Caco-2 (cell line): Measurements from ENCODE around the gene NR5A2. TPM values are rescaled to one million over a fixed set of nuclear protein-coding genes. Genes with fewer than 3 reads are reported as not detected.

Experiments
- BruUV-seq: library from RNA; stranded (reverse); fragments of 400-500 nt; replicated peaks from 2 replicates; lab custom pipeline; 2021; lab: Mats Ljungman, UMichigan
- CTCF ChIA-PET: fragments of 300-600 bp; sonication (Branson Sonifier 250); formaldehyde crosslinking; loops from one replicate; lab custom pipeline; 2022; ENCODE audit warnings: antibody characterized with exemption; lab: Charles Lee
- POLR2A ChIA-PET: fragments of 300-600 bp; sonication (Branson Sonifier 250); formaldehyde crosslinking; loops from one replicate; lab custom pipeline; 2022; ENCODE audit warnings: antibody characterized with exemption; lab: Charles Lee
- DNase-seq, 2 experiments: peaks; one replicate each; pipeline versions ENCODE4 v3.0.0 to v3.0.0-alpha.2; 2020 to 2022
- H3K27me3 ChIP-seq: replicated peaks from 2 replicates; pipeline ENCODE4 v1.6.0; 2011; ENCODE audit warnings: low read length; ENCODE audit not compliant: control insufficient read depth, insufficient read depth
- H3K36me3 ChIP-seq: 2 replicates; pipeline ENCODE4 v1.5.1; 2011; ENCODE audit warnings: low read length; ENCODE audit not compliant: control insufficient read depth, insufficient read depth
- H3K4me1 ChIP-seq: fragments of 250-450 bp; sonication (Bioruptor Pico); 2 replicates; pipeline ENCODE4 v1.5.1; 2020; ENCODE audit warnings: mild to moderate bottlenecking
- H3K4me3 ChIP-seq: 2 replicates; pipeline ENCODE4 v1.5.1; 2011; ENCODE audit warnings: low read depth, mild to moderate bottlenecking, control low read depth, low read length
- H3K9me3 ChIP-seq: fragments of 250-450 bp; sonication (Bioruptor Pico); 2 replicates; pipeline ENCODE4 v1.5.1; 2020; ENCODE audit warnings: mild to moderate bottlenecking, moderate library complexity
- H3K27ac Mint-ChIP-seq: one replicate; pipeline ENCODE4 v1.8.0; 2022; ENCODE audit warnings: mixed read lengths; ENCODE audit not compliant: unreplicated experiment
- H3K27me3 Mint-ChIP-seq: one replicate; pipeline ENCODE4 v1.8.0; 2022; ENCODE audit warnings: mixed read lengths; ENCODE audit not compliant: insufficient read depth, unreplicated experiment
- H3K36me3 Mint-ChIP-seq: one replicate; pipeline ENCODE4 v1.8.0; 2022; ENCODE audit warnings: mild to moderate bottlenecking, mixed read lengths; ENCODE audit not compliant: insufficient read depth, unreplicated experiment
- H3K4me1 Mint-ChIP-seq: one replicate; pipeline ENCODE4 v1.8.0; 2022; ENCODE audit warnings: low read depth, mixed read lengths; ENCODE audit not compliant: unreplicated experiment
- H3K4me3 Mint-ChIP-seq: one replicate; pipeline ENCODE4 v1.8.0; 2022; ENCODE audit warnings: mild to moderate bottlenecking, moderate library complexity, mixed read lengths; ENCODE audit not compliant: unreplicated experiment
- H3K9me3 Mint-ChIP-seq: one replicate; pipeline ENCODE4 v1.8.0; 2022; ENCODE audit warnings: mixed read lengths; ENCODE audit not compliant: unreplicated experiment
- intact Hi-C: fragments of 100-400 bp; cut with micrococcal nuclease; formaldehyde crosslinking; loops from one replicate; pipeline ENCODE4 v1.10.0; 2022; ENCODE audit not compliant: unreplicated experiment
- total RNA-seq: library from RNA; stranded (reverse); gene quantifications from 2 replicates; pipeline ENCODE4 v1.2.3, GENCODE V29; 2022
- TF ChIP-seq, protein P1 (sequence below), 2 experiments: fragments of 200-600 bp in 1 of 2; IDR thresholded peaks; 1 replicate in 1 of 2; 2 replicates in 1 of 2; pipeline versions ENCODE4 v1.5.1 to v1.8.0; 2011 to 2022; ENCODE audit warnings: antibody characterized with exemption in 1 of 2, control low read depth in 1 of 2, inconsistent platforms in 1 of 2, low read depth in 1 of 2, low read length in 1 of 2, mild to moderate bottlenecking in 1 of 2, moderate library complexity in 1 of 2; ENCODE audit not compliant: insufficient read depth in 1 of 2, severe bottlenecking in 1 of 2, unreplicated experiment in 1 of 2

The NR5A2 gene
- total RNA-seq, 1 experiment from 2014 or later = 6.5 TPM

DNA sequence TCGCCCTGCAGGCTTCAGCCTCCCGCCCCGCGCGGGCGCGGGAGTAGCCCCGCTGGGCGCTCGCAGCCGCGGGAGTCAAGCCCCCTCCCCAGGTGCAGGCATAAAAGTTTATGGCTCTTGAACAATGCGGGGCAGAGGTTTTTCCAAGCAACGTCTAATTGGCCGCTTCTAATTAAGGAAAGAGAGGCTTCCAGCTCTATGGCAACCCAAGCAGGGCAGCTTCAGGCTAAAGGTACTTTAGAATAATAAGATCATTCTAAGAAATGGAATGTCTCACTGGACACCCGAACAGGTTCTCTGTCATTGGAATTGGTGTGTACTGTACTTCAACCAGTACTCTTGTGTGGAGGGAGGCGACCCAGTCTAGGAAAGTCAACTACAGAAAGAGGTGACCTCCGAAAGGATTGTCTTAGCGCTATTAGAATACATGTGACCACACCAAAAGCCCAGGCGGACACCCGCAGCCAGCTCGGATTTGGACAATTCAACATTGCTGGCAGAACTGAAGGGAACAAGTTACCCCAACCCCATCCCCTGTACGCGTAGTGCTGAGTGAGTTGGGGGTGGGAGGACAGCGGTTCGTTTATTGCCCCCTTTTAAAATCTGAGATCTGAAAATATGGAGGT is 12.5 kb downstream of the NR5A2 start:
- Mint-ChIP-seq H3K36me3 (peaks cover 6% of the 10 kb centered on the region), H3K9me3 (no peaks in the 10 kb centered on the region), H3K27ac (no peak overlapping the region), H3K27me3 (no peaks in the 10 kb centered on the region), H3K4me3 (peak overlapping the region; percentile 95), H3K4me1 (peaks cover 13% of the 10 kb centered on the region)
- Histone ChIP-seq H3K27me3 (no peaks in the 10 kb centered on the region), H3K4me1 (0 out of 2 replicates have a peak, but pooled peaks cover 4% of the 10 kb centered on the region), H3K9me3 (no peaks in the 10 kb centered on the region), H3K36me3 (no peaks in the 10 kb centered on the region), H3K4me3 (peak overlapping the region; percentile 69)
- intact Hi-C loops = loop anchor here (1.0 to 10.0 kb wide), 3 partner anchors 13 to 445 kb away; partner anchors contain the start of gene NR5A2
- DNase-seq = no peak
- POLR2A ChIA-PET = interaction anchor here (0.6 kb wide), 1 partner anchor 11 kb away, joined by 3 read pairs; no protein-coding TSS in a partner anchor
- CTCF ChIA-PET = interaction anchor here (1.6 kb wide), 1 partner anchor 355 kb away, joined by 3 read pairs; no protein-coding TSS in a partner anchor
- TF ChIP-seq, protein P1, sequence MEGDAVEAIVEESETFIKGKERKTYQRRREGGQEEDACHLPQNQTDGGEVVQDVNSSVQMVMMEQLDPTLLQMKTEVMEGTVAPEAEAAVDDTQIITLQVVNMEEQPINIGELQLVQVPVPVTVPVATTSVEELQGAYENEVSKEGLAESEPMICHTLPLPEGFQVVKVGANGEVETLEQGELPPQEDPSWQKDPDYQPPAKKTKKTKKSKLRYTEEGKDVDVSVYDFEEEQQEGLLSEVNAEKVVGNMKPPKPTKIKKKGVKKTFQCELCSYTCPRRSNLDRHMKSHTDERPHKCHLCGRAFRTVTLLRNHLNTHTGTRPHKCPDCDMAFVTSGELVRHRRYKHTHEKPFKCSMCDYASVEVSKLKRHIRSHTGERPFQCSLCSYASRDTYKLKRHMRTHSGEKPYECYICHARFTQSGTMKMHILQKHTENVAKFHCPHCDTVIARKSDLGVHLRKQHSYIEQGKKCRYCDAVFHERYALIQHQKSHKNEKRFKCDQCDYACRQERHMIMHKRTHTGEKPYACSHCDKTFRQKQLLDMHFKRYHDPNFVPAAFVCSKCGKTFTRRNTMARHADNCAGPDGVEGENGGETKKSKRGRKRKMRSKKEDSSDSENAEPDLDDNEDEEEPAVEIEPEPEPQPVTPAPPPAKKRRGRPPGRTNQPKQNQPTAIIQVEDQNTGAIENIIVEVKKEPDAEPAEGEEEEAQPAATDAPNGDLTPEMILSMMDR (IDR thresholded peaks at IDR 0.05; ENCODE audit: insufficient read depth in 1 of 2, low read depth in 1 of 2, low read length in 1 of 2, severe bottlenecking in 1 of 2, unreplicated experiment in 1 of 2) = no peak
- no TSS peak for BruUV-seq

DNA sequence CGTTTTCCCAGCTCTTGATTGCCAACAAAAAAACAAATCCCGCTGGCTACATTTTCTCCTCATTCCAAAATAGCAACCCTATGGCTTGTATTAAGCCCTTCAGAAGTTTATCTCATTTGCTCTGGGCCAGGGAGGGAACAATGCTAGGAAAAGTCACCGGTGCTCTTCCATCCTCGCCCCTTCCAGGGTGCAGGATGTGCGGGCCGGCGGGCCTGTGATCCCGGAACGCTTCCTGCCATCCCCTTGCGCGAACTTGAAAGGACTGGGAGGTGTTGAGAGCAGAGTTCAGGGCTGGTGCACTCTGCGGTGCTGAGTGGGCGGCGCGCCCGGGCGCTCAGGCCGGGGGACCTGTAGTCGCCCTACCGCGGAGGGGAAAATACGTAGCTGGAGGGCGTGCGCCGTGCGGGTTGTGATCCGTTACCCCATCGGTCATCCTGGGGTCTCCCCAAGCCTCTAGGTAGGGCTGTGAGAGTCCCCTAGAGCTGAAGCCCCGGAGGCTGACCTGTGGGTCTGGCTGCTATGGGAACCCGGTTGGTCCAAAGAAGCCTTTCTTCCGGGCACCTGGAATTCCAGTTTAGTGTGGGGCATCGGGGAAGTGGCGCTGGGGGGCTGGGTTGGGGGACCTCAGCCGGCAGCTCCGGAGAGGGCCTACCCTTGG is 13.1 kb downstream of the NR5A2 start:
- peaks cover 13% of the 10 kb centered on the region for H3K4me1 Mint-ChIP-seq
- peak overlapping the region; percentile 95 for H3K4me3 Mint-ChIP-seq
- H3K9me3 Mint-ChIP-seq = no peaks in the 10 kb centered on the region
- ChIA-PET CTCF (interaction anchor here (1.6 kb wide), 1 partner anchor 356 kb away, joined by 3 read pairs; no protein-coding TSS in a partner anchor), POLR2A (no interaction called here)
- peak; percentile 51 to 62 for DNase-seq
- Histone ChIP-seq H3K4me3 (peak overlapping the region; percentile 69), H3K36me3 (no peaks in the 10 kb centered on the region), H3K27me3 (no peaks in the 10 kb centered on the region), H3K4me1 (0 out of 2 replicates have a peak, but pooled peaks cover 4% of the 10 kb centered on the region), H3K9me3 (no peaks in the 10 kb centered on the region)
- H3K27me3 Mint-ChIP-seq = no peaks in the 10 kb centered on the region
- BruUV-seq = no TSS peak
- peaks cover 10% of the 10 kb centered on the region for H3K36me3 Mint-ChIP-seq
- intact Hi-C loops = loop anchor here (10.0 kb wide), 2 partner anchors 356 to 444 kb away; no protein-coding TSS in a partner anchor
- no peak overlapping the region for H3K27ac Mint-ChIP-seq
- TF ChIP-seq, protein P1 (IDR thresholded peaks at IDR 0.05; ENCODE audit: insufficient read depth in 1 of 2, low read depth in 1 of 2, low read length in 1 of 2, severe bottlenecking in 1 of 2, unreplicated experiment in 1 of 2) = no peak

DNA sequence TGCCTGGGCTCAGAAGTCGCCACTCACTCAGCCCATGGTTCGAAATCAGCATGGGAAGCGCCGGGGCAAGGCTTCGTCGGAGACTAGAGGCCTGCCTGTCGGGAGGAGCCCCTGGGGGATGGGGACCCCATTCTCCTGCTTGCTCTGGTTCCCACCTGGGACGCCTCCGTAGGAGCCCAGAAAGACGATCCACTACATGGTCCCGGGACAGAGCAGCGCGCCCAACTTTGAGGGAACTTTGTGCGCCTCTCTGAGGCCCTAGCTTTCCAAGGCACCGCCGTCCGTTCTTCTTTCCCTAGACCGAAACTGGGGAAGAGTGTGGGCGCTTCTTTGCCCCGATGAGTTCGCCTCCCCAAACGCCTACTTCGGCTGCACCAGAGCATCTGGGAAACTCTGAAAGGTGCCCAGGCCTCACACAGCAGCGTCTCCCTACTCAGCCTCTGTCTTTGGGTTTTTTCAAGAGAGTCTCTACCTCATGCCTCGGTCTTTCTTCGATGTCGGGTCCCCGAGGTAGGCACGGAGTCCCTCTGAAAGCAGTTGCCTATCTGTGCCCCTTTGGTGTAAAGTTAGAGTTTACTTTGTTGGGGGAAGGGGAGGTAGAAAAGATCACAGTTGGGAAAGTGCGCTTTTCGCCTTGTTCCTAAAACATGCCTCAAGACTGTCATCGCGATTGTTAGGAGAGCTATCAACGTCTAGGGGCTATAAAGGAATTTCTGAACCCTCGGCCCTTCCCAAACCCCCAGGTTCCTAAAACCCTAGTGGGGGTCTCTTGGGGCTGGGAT is 14.0 kb downstream of the NR5A2 start:
- Histone ChIP-seq H3K9me3 (no peaks in the 10 kb centered on the region), H3K27me3 (no peaks in the 10 kb centered on the region), H3K4me1 (peaks cover 8% of the 10 kb centered on the region; the same call in 1 of the 2 replicates), H3K4me3 (peak overlapping the region; percentile 70), H3K36me3 (no peaks in the 10 kb centered on the region)
- Mint-ChIP-seq H3K9me3 (no peaks in the 10 kb centered on the region), H3K4me1 (peaks cover 13% of the 10 kb centered on the region), H3K36me3 (peaks cover 10% of the 10 kb centered on the region), H3K27ac (no peak overlapping the region), H3K27me3 (no peaks in the 10 kb centered on the region), H3K4me3 (peak overlapping the region; percentile 95)
- DNase-seq = no peak
- no TSS peak for BruUV-seq
- POLR2A ChIA-PET = no interaction called here
- intact Hi-C loops = loop anchor here (2.0 to 10.0 kb wide), 3 partner anchors 89 to 443 kb away; no protein-coding TSS in a partner anchor
- CTCF ChIA-PET = interaction anchor here (0.6 kb wide), 1 partner anchor 85 kb away, joined by 3 read pairs; no protein-coding TSS in a partner anchor
- TF ChIP-seq, protein P1 (IDR thresholded peaks at IDR 0.05; ENCODE audit: insufficient read depth in 1 of 2, low read depth in 1 of 2, low read length in 1 of 2, severe bottlenecking in 1 of 2, unreplicated experiment in 1 of 2) = no peak
